Measurements from ENCODE around the gene PIK3IP1.

GRCh38 chr22:31246687-31247086 lies 45.6 kb downstream of the PIK3IP1 start:
- TF ChIP-seq CTCF (IDR thresholded peaks at IDR 0.05; ENCODE audit: poor library complexity) (no peak), EZH2 (IDR thresholded peaks at IDR 0.05; ENCODE audit: borderline replicate concordance) (no peak)

Measured in hepatocyte (in vitro differentiated cells).